Measurements from ENCODE around the gene CHRNG.

Gene CHRNG

GRCh38 chr2:232545511-232546375 is 6.3 kb downstream of the CHRNG start:
- no peak for TF ChIP-seq CTCF (IDR thresholded peaks at IDR 0.05)

- TF ChIP-seq CTCF (IDR thresholded peaks at IDR 0.05) = no peak
Measured at GRCh38 chr2:232547991-232548390, 8.5 kb downstream of the CHRNG start.

- no peak for TF ChIP-seq CTCF (IDR thresholded peaks at IDR 0.05)
Measured at GRCh38 chr2:232549655-232550353, 10.3 kb downstream of the CHRNG start.

GRCh38 chr2:232550354-232551249 is 11.1 kb downstream of the CHRNG start, which contains the start of the genes EIF4E2 and TIGD1:
Gene EIF4E2, plus strand, starts transcription at chr2:232550689. Its CDS starts 36 bp downstream, at chr2:232550725.
Gene TIGD1, minus strand, starts transcription at chr2:232550557. Its CDS starts 675 bp downstream, at chr2:232549882.
- no peak for TF ChIP-seq CTCF (IDR thresholded peaks at IDR 0.05)

GRCh38 chr2:232551250-232551638 is 11.8 kb downstream of the CHRNG start:
- TF ChIP-seq CTCF (IDR thresholded peaks at IDR 0.05) = no peak

- no peak for TF ChIP-seq CTCF (IDR thresholded peaks at IDR 0.05)
Measured at GRCh38 chr2:232551776-232552175, 12.3 kb downstream of the CHRNG start.

GRCh38 chr2:232556426-232556825 is 16.9 kb downstream of the CHRNG start:
- no peak for TF ChIP-seq CTCF (IDR thresholded peaks at IDR 0.05)

Data from LNCAP (cell line).